Measurements from ENCODE around the gene VOPP1. TPM values are rescaled to one million over a fixed set of nuclear protein-coding genes. Genes with fewer than 3 reads are reported as not detected.

Gene VOPP1
- total and polyA plus RNA-seq, 7 donors, result 16.3 to 45.7 (median 29.7) TPM

- Histone ChIP-seq H3K27me3 (ENCODE audit: insufficient read depth in 3 of 3, low read length in 2 of 3) (no peaks in the 10 kb centered on the region), H3K9me3 (no peaks in the 10 kb centered on the region), H3K4me3 (no peak overlapping the region), H3K36me3 (ENCODE audit: insufficient read depth in 1 of 2, low read depth in 1 of 2) (no peaks in the 10 kb centered on the region), H3K4me1 (peaks cover 54% of the 10 kb centered on the region), H3K27ac (peak overlapping the region; percentile 39)
- ATAC-seq (no peak), DNase-seq (no peak)
- WGBS, 3 donors, result 73 to 95% (median 79%) methylated on average over 5 of the region's 5 CpGs
- no peak for TF ChIP-seq CTCF (IDR thresholded peaks at IDR 0.05)
- intact Hi-C loops (cut with DNase I), result no loop called here
Observed at GRCh38 chr7:55508221-55509011, 63.9 kb downstream of the VOPP1 start.

GRCh38 chr7:55507743-55508142 lies 64.6 kb downstream of the VOPP1 start:
- Histone ChIP-seq H3K4me3 (no peak overlapping the region), H3K27me3 (ENCODE audit: insufficient read depth in 3 of 3, low read length in 2 of 3) (no peaks in the 10 kb centered on the region), H3K27ac (no peak overlapping the region), H3K36me3 (ENCODE audit: insufficient read depth in 1 of 2, low read depth in 1 of 2) (no peaks in the 10 kb centered on the region), H3K9me3 (no peaks in the 10 kb centered on the region), H3K4me1 (peaks cover 60% of the 10 kb centered on the region)
- TF ChIP-seq CTCF (IDR thresholded peaks at IDR 0.05), result no peak
- 90 to 98% (median 94%) methylated on average over 5 of the region's 5 CpGs for WGBS, 3 donors
- ATAC-seq (no peak), DNase-seq (no peak)
- intact Hi-C loops (cut with DNase I), result no loop called here

- DNase-seq (no peak), ATAC-seq (peak; percentile 61 to 80 (median 72))
- no peak for TF ChIP-seq CTCF (IDR thresholded peaks at IDR 0.05)
- Histone ChIP-seq H3K4me1 (peaks cover 75% of the 10 kb centered on the region), H3K4me3 (peak overlapping the region; percentile 0), H3K9me3 (no peaks in the 10 kb centered on the region), H3K27me3 (ENCODE audit: insufficient read depth in 3 of 3, low read length in 2 of 3) (no peaks in the 10 kb centered on the region), H3K27ac (peak overlapping the region; percentile 70), H3K36me3 (ENCODE audit: insufficient read depth in 1 of 2, low read depth in 1 of 2) (no peaks in the 10 kb centered on the region)
- intact Hi-C loops (cut with DNase I), result no loop called here
- WGBS, 3 donors, result 33 to 71% (median 33%) methylated on average over 10 of the region's 10 CpGs
Observed at GRCh38 chr7:55504967-55505658, 67.2 kb downstream of the VOPP1 start.

- no peak for DNase-seq
- ATAC-seq, result peak; percentile 40 to 62 (median 50)
Observed at GRCh38 chr7:55504093-55504859, 68.0 kb downstream of the VOPP1 start.

More at GRCh38 chr7:55504093-55504859, 68.0 kb downstream of the VOPP1 start:
- no peaks in the 10 kb centered on the region for H3K9me3 ChIP-seq
- H3K27me3 ChIP-seq (ENCODE audit: insufficient read depth in 3 of 3, low read length in 2 of 3), result no peaks in the 10 kb centered on the region
- H3K4me1 ChIP-seq, result peaks cover 77% of the 10 kb centered on the region
- intact Hi-C loops (cut with DNase I), result no loop called here
- H3K4me3 ChIP-seq, result no peak overlapping the region
- WGBS, 3 donors, result 37 to 65% (median 40%) methylated on average over 6 of the region's 6 CpGs
- no peaks in the 10 kb centered on the region for H3K36me3 ChIP-seq (ENCODE audit: insufficient read depth in 1 of 2, low read depth in 1 of 2)
- peak overlapping the region; percentile 70 for H3K27ac ChIP-seq
- TF ChIP-seq CTCF (IDR thresholded peaks at IDR 0.05), result no peak

Measured in psoas muscle (tissue), 8 donors.